SHP77 (cell line): Measurements from ENCODE around the gene EDC4.
"Not testable (repeated sequence)": the region's sequence is repeated elsewhere in the genome, so short reads cannot be mapped to it uniquely, and the experiment has no call there.

ENCODE experiments used
- DNase-seq, 2 experiments: peaks; one replicate each; lab custom pipeline; 2025; lab: John Stamatoyannopoulos, UW

Gene EDC4, protein sequence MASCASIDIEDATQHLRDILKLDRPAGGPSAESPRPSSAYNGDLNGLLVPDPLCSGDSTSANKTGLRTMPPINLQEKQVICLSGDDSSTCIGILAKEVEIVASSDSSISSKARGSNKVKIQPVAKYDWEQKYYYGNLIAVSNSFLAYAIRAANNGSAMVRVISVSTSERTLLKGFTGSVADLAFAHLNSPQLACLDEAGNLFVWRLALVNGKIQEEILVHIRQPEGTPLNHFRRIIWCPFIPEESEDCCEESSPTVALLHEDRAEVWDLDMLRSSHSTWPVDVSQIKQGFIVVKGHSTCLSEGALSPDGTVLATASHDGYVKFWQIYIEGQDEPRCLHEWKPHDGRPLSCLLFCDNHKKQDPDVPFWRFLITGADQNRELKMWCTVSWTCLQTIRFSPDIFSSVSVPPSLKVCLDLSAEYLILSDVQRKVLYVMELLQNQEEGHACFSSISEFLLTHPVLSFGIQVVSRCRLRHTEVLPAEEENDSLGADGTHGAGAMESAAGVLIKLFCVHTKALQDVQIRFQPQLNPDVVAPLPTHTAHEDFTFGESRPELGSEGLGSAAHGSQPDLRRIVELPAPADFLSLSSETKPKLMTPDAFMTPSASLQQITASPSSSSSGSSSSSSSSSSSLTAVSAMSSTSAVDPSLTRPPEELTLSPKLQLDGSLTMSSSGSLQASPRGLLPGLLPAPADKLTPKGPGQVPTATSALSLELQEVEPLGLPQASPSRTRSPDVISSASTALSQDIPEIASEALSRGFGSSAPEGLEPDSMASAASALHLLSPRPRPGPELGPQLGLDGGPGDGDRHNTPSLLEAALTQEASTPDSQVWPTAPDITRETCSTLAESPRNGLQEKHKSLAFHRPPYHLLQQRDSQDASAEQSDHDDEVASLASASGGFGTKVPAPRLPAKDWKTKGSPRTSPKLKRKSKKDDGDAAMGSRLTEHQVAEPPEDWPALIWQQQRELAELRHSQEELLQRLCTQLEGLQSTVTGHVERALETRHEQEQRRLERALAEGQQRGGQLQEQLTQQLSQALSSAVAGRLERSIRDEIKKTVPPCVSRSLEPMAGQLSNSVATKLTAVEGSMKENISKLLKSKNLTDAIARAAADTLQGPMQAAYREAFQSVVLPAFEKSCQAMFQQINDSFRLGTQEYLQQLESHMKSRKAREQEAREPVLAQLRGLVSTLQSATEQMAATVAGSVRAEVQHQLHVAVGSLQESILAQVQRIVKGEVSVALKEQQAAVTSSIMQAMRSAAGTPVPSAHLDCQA (N-terminal part only)

DNA sequence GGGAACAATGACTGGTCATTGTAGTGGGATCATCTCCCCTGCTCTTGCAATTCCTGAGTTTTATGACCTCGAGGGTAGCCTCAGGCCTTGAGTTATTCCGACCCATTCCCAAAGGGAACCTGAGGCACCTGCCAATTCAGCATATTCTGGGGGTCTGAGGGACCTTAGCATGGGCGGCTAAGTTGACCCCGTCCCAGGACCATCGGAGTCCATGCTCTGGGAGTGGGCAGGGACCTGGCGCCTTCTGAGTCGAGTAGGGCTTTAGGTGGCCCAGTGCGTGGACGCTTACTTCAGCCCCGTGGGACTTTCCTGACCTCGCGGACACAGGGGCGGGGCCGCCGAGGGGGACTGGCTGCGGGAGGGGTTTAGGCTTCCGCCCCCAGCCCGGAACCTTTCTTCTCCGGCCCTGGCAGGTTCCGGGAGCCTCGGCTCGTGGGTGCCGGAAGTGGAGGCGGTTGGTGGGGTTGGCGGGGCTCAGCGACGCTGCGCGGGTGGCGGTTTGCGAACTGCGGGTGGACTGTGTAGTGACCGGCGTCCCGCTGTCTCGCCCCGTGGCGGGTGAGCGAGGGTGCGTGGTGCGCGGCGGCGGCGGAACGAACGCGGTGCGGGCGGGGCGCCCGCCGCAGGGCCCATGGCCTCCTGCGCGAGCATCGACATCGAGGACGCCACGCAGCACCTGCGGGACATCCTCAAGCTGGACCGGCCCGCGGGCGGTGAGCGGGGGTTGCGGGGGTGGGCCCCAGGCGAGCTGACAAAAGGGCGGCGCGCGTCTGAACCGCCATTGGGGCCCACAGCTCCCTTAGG is at the start of gene EDC4:
TSS of gene EDC4 (plus strand) at position 422 of the 804 bp plus-strand sequence. CDS start at position 632, 210 bp downstream.
- peak; percentile 63 to 69 for DNase-seq

DNA sequence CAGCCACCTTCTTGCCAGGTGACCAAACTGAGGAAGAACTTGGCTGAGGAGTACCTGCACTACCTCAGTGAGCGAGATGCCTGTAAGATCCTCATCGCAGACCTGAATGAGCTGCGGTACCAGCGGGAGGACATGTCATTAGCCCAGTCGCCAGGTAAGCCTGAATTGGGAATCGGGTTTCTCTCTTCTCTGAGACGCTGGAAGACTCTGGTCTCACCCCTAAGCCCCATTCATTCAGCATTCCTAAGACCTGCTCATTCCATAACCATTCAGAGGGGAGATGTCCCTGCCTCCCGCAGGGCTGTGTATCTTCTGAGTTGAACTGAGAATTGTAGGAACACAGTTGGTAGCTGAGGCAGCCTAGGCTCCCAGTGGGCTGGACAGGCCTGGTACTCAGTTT is 47.7 kb upstream of the EDC4 start:
- no peak for DNase-seq

DNA sequence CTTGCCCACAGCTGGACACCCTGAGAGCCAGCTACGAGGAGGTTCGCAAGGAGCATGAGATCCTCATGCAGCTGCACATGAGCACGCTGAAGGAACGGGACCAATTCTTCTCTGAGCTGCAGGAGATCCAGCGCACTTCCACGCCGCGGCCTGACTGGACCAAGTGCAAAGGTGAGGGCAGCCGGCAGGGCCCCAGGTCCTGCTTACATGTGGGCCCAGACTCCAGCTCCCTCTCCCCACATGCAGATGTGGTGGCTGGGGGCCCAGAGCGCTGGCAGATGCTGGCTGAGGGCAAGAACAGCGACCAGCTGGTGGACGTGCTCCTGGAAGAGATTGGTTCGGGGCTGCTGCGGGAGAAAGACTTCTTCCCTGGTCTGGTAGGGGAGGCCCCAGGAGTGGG is 46.9 kb upstream of the EDC4 start:
- no peak for DNase-seq

DNA sequence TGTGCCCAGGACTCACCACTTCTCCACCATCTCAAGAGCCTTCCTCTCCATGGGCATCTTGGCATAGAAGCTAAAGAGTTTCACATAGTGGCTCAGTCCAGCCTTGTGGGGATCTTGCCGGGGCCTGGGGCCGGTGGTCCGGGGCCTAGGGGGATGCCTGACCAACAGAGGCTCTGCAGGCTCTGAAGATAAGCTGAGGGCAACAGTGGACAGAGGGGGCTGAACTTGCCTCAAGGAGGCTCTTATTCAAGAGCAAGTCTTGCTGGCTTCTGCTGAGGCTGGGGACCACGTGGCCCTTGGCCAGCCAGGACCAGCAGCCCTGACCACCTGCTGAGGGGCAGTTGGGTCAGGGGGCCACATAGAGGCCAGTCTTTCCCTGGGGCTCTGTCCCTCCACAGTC is 44.2 kb upstream of the EDC4 start:
- DNase-seq = no peak

DNA sequence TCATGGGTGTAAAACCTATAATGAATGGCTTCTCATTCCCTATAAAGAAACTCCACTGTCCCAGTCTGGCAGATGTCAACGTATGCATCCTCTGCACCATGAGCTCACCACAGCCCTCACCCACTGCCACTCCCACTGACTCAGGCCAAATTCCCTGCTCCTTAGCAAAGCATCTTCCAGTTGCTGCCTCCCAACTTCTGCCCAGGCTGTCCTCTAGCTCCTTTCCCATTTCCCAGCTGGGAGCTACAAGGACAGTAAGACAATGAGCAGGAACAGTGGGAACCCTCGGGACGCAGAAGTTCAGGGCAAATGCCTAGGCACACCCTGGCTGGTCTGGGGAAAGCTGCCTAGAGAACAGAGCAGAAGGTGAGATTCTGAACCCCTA is 39.8 kb upstream of the EDC4 start:
- DNase-seq = no peak

DNA sequence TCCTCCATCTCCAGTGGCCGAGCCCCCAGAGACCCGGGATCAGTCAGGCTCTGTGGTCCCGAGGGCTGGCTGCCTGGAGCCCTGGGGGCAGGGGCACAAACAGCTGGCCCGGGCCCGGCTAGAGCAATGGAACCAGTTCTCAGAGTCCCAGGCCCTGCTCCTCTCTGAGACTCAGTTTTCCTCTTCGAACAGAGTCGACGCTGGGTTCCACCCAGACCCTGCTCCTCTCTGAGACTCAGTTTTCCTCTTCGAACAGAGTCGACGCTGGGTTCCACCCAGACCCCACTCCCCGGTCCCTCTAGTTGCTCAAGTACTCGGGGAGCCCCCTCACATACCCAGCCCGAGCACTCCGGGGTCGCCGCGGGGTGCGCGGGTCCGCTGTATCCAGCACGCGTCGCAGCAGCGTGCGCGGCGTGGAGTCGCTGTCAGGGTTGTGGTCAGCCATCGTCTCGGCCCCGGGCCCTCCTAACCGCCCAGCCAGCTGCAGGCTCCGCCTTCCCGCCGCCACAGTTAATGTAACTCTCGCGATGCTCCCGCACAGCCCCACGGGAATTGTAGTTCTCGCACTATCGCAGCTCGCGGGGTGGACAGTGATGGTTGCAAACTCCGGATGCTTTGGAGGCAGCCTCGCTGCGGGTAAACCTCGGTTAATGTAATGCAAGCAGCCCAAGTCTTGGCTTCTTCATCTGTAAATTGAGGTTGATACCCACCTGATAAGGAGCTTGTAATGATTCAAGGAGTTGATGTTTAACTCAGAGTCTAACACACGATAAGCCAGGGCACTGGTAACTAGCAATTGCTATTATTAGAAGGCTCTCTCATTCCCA is 39.2 kb upstream of the EDC4 start:
- DNase-seq = peak; percentile 84 to 89

DNA sequence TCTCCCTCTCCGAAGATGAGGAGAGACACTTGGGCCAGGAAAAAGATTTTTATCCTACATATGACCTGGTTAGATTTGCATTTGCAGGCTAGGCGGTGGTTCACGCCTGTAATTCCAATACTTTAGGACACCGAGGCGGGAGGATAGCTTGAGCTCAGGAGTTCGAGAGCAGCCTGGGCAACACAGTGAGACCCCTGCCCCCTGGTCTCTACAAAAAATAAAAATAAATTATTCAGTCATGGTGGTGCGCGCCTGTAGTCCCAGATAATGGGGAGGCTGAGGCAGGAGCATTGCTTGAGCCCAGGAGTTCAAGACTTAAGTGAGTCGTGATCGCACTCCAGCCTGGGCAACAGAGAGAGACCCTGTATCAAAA is 38.6 kb upstream of the EDC4 start:
- DNase-seq = no peak

DNA sequence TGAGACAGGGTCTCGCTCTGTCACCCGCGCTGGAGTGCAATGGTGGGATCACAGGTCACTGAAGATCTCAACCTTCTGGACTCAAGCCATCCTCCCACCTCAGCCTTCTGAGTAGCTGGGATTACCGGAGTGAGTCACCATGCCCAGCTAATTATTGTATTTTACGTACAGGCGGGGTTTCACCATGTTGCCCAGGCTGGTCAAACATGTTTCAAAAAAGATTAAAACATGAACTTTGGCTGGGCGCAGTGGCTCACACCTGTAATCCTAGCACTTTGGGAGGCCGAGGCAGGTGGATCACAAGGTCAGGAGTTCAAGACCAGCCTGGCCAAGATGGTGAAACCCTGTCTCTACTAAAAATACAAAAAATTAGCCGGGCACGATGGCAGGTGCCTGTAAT is 35.7 kb upstream of the EDC4 start:
- not testable (repeated sequence) for DNase-seq

DNA sequence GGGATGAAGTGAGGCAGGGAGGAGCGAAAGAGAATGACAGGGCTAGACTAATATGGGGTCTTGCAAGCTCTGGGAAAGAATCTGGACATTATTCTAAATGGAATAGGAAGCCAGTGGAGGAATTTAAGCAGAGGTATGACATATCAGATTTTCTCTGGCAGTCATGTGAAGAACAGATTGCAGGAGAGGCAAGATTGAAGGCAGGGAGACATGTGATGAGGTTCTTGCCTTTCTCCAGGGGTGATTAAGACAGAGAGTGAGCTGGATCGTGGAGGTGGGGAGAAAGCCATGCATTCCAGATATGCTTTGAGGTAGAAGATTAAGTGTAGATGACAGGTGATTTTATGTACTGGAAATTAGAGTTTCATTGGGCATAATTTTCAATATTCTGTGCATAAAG is 35.0 kb upstream of the EDC4 start:
- DNase-seq = no peak

DNA sequence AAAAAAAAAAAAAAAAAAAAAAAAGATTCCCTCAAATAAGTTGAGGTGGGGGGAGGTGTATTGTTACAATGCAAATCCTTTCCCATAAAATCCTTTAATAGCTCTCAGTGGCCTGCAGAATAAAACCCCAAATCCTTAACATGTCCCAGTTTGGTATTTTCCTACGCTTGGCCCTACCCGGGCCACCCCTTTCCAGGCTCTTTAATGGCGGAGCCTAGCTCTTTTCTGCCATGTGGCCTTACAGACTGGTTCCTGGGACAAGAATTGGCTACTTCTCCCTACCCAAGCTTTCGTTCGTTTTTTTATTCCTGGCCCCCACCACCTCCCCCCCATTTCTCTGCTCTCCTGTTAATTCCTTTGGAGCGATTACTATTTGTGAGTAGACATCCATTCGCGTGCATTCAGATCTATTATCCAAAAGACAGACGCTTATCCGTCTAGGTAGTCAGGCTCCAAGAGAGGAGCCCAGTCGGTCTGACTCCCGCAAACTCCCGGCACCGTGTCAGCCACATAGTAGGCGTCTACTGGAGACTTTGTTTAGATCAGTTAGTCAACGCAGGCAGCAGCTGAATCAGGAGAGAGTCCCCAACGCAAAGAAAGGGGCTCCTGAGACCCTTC is 31.5 kb upstream of the EDC4 start:
- DNase-seq = peak in 1 of 2 experiments; percentile 48

DNA sequence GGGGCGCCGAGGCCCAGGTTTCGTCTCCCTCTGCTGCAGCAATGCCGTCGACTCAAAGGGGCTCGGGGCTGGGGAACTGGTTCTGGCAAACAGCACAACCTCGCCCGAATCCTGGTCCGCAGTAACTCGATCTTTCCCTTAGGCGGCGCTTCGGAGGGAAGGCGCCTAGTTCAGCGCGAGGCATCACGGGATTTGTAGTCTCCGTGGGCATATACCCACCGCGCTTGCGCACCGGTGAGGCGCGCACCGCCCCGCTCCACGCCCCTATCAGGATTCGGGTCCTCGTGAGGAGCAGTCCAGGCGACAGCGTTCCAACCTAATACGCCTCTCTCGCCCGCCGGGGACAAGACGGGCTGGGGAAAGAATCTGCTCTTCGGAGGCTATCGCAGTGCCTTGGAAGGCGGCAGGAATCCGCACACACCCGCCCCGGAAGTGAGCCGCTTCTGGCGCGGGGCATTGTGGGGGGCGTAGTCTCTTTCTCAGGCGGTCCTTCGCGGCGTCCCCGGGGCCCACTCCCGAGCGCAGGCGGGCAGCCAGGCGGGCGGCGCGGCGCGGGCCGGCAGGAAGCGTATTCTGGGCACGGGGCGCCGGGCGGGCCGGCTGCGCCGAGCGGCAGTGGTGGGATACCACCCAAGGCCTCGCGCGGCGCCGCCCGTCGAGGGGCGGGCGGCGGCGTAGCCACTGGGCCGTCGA is 30.9 kb upstream of the EDC4 start, which contains the start of gene THAP11:
TSS of gene THAP11 (plus strand) at position 505 of the 693 bp plus-strand sequence. CDS start 235 bp downstream, outside the sequence.
- DNase-seq = peak; percentile 93

DNA sequence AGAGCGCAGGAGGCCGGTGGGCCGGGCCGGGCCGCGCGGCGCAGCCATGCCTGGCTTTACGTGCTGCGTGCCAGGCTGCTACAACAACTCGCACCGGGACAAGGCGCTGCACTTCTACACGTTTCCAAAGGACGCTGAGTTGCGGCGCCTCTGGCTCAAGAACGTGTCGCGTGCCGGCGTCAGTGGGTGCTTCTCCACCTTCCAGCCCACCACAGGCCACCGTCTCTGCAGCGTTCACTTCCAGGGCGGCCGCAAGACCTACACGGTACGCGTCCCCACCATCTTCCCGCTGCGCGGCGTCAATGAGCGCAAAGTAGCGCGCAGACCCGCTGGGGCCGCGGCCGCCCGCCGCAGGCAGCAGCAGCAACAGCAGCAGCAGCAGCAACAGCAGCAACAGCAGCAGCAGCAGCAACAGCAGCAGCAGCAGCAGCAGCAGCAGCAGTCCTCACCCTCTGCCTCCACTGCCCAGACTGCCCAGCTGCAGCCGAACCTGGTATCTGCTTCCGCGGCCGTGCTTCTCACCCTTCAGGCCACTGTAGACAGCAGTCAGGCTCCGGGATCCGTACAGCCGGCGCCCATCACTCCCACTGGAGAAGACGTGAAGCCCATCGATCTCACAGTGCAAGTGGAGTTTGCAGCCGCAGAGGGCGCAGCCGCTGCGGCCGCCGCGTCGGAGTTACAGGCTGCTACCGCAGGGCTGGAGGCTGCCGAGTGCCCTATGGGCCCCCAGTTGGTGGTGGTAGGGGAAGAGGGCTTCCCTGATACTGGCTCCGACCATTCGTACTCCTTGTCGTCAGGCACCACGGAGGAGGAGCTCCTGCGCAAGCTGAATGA is 30.1 kb upstream of the EDC4 start:
- DNase-seq = peak; percentile 6 to 59

DNA sequence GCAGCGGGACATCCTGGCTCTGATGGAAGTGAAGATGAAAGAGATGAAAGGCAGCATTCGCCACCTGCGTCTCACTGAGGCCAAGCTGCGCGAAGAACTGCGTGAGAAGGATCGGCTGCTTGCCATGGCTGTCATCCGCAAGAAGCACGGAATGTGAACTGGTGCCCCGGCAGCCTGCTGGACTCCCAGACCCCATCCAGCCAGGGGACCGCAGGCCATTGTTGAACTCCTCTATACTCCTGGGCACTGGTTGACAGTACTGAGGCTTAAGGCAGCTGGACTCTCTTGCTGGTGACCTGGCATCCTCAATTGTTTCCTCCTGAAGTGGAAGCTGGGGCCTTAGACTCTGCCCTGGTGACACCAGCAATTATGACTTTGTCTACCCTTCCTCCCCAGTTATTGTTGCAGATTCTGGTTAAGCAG is 29.5 kb upstream of the EDC4 start:
- DNase-seq = no peak

DNA sequence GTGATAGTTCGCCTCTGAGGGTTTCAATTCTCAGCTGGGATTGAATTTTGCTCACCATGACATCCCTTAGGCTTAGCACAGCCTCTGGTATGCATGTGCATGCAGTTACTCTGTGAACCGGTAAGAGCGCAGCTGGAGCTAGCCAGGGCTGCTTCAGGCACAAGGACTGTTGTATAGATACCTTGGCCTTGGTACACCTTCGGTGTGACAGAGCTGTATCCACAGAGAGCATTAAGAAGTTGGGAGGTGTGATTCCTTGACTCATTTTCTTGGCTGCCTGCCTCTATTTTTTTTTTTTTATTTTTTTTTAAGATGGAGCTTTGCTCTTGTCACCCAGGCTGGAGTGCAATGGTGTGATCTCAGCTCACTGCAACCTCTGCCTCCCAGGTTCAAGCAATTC is 28.4 kb upstream of the EDC4 start:
- peak in 1 of 2 experiments; percentile 31 for DNase-seq

DNA sequence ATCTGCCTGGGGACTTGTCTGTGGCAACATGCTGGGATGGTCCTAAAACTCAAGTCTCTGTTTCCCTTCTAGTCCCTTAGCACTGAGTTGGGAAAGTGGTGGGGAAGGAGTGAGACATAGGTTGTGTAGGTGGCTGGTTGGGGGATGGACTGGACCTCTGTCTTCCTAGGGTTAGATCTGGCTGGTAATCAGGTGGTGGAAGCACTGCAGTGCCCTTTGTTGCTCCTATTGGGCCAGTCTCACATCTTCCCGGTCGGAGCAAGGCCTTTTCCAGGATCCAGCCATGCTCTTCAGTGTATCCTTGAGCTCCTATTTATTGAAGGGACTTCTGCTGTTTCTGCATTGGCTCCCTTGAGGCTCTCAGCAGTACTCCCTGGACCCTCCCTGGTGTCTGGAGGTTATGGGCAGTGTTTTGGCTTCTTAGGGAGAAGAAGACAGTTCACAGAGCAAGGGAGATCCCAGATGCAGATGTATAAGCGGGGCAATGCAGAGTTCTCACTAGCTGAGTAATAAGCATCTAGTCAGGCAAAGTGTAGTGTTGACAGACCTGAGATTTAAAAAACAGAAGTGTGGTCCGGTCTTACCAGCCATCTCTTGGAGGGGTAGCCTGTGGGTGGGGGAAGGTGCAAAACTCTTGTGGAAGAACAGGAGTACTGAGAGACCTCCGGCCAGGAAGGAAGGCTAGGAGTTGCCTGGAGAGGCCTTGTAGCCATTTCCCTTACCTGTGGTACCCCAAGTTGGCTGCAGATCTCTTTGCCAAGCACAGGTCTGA is 27.4 kb upstream of the EDC4 start:
- no peak for DNase-seq

DNA sequence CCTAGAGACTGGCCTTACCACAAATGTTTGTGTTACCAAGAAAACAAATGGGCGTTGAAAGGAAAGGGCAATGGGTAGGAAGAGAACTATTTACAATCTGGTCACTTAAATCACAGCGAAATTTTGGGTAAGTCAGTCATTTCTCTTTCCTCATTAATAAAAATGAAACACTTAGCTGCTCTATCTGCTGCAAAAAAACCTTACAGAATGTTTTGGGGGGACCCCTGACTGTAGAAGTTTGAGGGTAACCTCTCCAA is 26.9 kb upstream of the EDC4 start:
- DNase-seq = no peak

DNA sequence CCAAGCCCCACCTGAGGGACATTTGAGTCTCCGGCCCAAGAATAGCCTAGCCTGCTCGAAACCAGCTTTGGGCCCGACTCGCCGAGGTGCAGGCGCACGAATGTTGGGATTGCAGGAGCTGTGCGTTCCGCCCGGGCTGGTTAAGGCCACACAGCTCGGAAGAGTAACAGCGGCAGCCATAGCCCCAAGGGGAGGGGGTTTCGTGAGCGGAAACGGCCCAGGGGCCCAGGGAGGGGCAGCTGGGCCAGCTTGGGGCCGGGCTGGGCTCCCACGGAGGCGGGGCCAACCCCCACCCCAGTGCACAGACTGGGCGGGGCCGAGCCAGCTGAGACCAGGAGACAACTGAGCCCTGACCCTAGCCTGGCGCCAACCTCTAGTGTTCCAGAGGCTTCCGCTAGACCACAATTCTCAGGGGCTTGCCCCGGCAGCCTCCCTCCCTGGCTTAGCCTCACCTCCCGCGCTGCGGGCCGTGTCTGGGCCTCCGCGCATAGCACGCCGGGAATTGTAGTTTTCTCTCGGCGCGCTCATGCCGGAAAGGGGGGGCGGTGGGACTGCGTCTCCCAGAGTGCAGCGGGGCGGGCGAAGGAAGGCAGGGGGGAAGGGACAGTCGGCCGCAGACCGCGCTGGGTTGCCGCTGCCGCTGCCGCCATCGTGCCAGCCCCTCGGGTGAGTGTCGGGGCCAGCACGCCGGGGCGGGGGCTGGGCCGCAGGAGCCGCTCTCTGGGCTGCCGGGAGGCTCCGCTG is 26.4 kb upstream of the EDC4 start, which contains the start of gene NUTF2:
TSS of gene NUTF2 (plus strand) at position 614 of the 744 bp plus-strand sequence. CDS start 18,198 bp downstream, outside the sequence.
- DNase-seq = peak; percentile 94 to 95
